SU-DHL-6 (cell line): Measurements from ENCODE around the gene SYTL3.

Experiments
- H2AFZ ChIP-seq: fragments of 200-600 bp; sonication (generic); 2 replicates; pipeline ENCODE4 v1.6.1; 2014; ENCODE audit warnings: low read depth, mild to moderate bottlenecking, moderate library complexity, mixed read lengths, antibody characterized with exemption, low read length; ENCODE audit not compliant: severe bottlenecking
- H3F3A ChIP-seq: fragments of 200-600 bp; shearing (Covaris generic); 2 replicates; pipeline ENCODE4 v1.6.0; 2016; ENCODE audit warnings: antibody characterized with exemption, mild to moderate bottlenecking; ENCODE audit not compliant: insufficient read depth
- H3K27ac ChIP-seq: fragments of 200-600 bp; sonication (generic); 2 replicates; pipeline ENCODE4 v1.5.1; 2016; ENCODE audit warnings: low read depth, mild to moderate bottlenecking, low read length, moderate library complexity, mixed read lengths
- H3K27me3 ChIP-seq: fragments of 200-600 bp; sonication (generic), shearing (Covaris generic); 2 replicates; pipeline ENCODE4 v1.6.0; 2014; ENCODE audit warnings: mild to moderate bottlenecking, low read length
- H3K36me3 ChIP-seq: fragments of 200-600 bp; sonication (generic); 2 replicates; pipeline ENCODE4 v1.6.1; 2014; ENCODE audit warnings: mild to moderate bottlenecking, low read length, mixed read lengths
- H3K4me2 ChIP-seq: fragments of 300-600, 200-600 bp; shearing (Covaris generic), sonication (generic); 2 replicates; pipeline ENCODE4 v1.6.0; 2014; ENCODE audit warnings: low read length, low read depth, mild to moderate bottlenecking; ENCODE audit not compliant: poor library complexity, severe bottlenecking
- H3K4me3 ChIP-seq: fragments of 200-600 bp; sonication (generic); 2 replicates; pipeline ENCODE4 v1.5.1; 2014; ENCODE audit warnings: antibody characterized with exemption, low read length, mild to moderate bottlenecking, mixed read lengths; ENCODE audit not compliant: insufficient read depth, poor library complexity, severe bottlenecking
- H3K79me2 ChIP-seq: fragments of 200-600 bp; sonication (generic); 2 replicates; pipeline ENCODE4 v1.6.1; 2014; ENCODE audit warnings: mild to moderate bottlenecking, low read length, moderate library complexity; ENCODE audit not compliant: insufficient read depth
- H3K9ac ChIP-seq: fragments of 200-600 bp; sonication (generic); 2 replicates; pipeline ENCODE4 v1.7.0; 2014; ENCODE audit warnings: mild to moderate bottlenecking, low read length
- H3K9me2 ChIP-seq: fragments of 200-600 bp; sonication (generic); replicated peaks from 2 replicates; pipeline ENCODE4 v1.6.1; 2014; ENCODE audit warnings: low read length; ENCODE audit not compliant: insufficient read depth
- H3K9me3 ChIP-seq: fragments of 200-600 bp; sonication (generic); 2 replicates; pipeline ENCODE4 v1.6.1; 2014; ENCODE audit warnings: low read length, mixed read lengths; ENCODE audit not compliant: insufficient read depth
- H4K20me1 ChIP-seq: fragments of 200-600 bp; sonication (generic); 2 replicates; pipeline ENCODE4 v1.6.1; 2014; ENCODE audit warnings: low read depth, mild to moderate bottlenecking, antibody characterized with exemption, low read length, moderate library complexity, mixed read lengths
- CTCF ChIP-seq: fragments of 200-600 bp; sonication (generic); IDR thresholded peaks from one replicate; pipeline ENCODE4 v1.5.1; 2017; ENCODE audit warnings: antibody characterized with exemption, mild to moderate bottlenecking, low read length, moderate library complexity; ENCODE audit not compliant: insufficient read depth, poor library complexity, severe bottlenecking
- EZH2phosphoT487 ChIP-seq: fragments of 200-600 bp; sonication (generic), shearing (Covaris generic); conservative IDR thresholded peaks from 2 replicates; pipeline ENCODE4 v1.6.1; 2018; ENCODE audit warnings: mild to moderate bottlenecking, antibody characterized with exemption, low read length, moderate library complexity, mixed read lengths

Gene SYTL3

GRCh38 chr6:158680015-158680414 lies 30.2 kb downstream of the SYTL3 start:
- H3F3A ChIP-seq = no peaks in the 10 kb centered on the region
- no peaks in the 10 kb centered on the region for H3K79me2 ChIP-seq
- TF ChIP-seq EZH2phosphoT487 = no peak
- no peak for TF ChIP-seq CTCF
- H3K9ac ChIP-seq = no peak overlapping the region
- no peaks in the 10 kb centered on the region for H3K9me2 ChIP-seq
- no peak overlapping the region for H3K4me2 ChIP-seq
- no peaks in the 10 kb centered on the region for H3K9me3 ChIP-seq
- H2AFZ ChIP-seq = no peak overlapping the region
- no peak overlapping the region for H3K4me3 ChIP-seq
- no peaks in the 10 kb centered on the region for H4K20me1 ChIP-seq
- no peaks in the 10 kb centered on the region for H3K27me3 ChIP-seq
- no peak overlapping the region for H3K27ac ChIP-seq
- H3K36me3 ChIP-seq = no peaks in the 10 kb centered on the region

- H3K79me2 ChIP-seq = no peaks in the 10 kb centered on the region
- no peaks in the 10 kb centered on the region for H3K27me3 ChIP-seq
- no peaks in the 10 kb centered on the region for H3K9me2 ChIP-seq
- no peak overlapping the region for H3K4me2 ChIP-seq
- H4K20me1 ChIP-seq = no peaks in the 10 kb centered on the region
- H2AFZ ChIP-seq = no peak overlapping the region
- no peak for TF ChIP-seq EZH2phosphoT487
- no peak for TF ChIP-seq CTCF
- H3F3A ChIP-seq = no peaks in the 10 kb centered on the region
- H3K27ac ChIP-seq = no peak overlapping the region
- H3K9me3 ChIP-seq = no peaks in the 10 kb centered on the region
- H3K9ac ChIP-seq = no peak overlapping the region
- no peak overlapping the region for H3K4me3 ChIP-seq
- no peaks in the 10 kb centered on the region for H3K36me3 ChIP-seq
Measured at GRCh38 chr6:158680481-158680880, 30.6 kb downstream of the SYTL3 start.

- Histone ChIP-seq H2AFZ (no peak overlapping the region), H3K4me3 (no peak overlapping the region), H3K4me2 (no peak overlapping the region), H3K27me3 (no peaks in the 10 kb centered on the region), H3K36me3 (no peaks in the 10 kb centered on the region), H3F3A (no peaks in the 10 kb centered on the region), H3K27ac (no peak overlapping the region), H3K79me2 (no peaks in the 10 kb centered on the region), H4K20me1 (no peaks in the 10 kb centered on the region), H3K9me2 (no peaks in the 10 kb centered on the region), H3K9ac (no peak overlapping the region), H3K9me3 (no peaks in the 10 kb centered on the region)
- TF ChIP-seq EZH2phosphoT487 = no peak
- TF ChIP-seq CTCF = no peak
Measured at GRCh38 chr6:158684311-158684710, 34.5 kb downstream of the SYTL3 start.
